Hepatocyte (in vitro differentiated cells): ENCODE results near the gene C19orf38. TPM values are rescaled to one million over a fixed set of nuclear protein-coding genes. Genes with fewer than 3 reads are reported as not detected.

Source experiments
- DNase-seq: peaks from one replicate; pipeline ENCODE4 v3.0.0-alpha.2; 2016; ENCODE audit warnings: low spot score
- H2AFZ ChIP-seq: fragments of 200-600 bp; sonication (generic); 2 replicates; pipeline ENCODE4 v1.6.0; 2016; ENCODE audit warnings: antibody characterized with exemption, mild to moderate bottlenecking
- H3K27ac ChIP-seq: fragments of 200-600 bp; sonication (generic); 2 replicates; pipeline ENCODE4 v1.5.1; 2016; ENCODE audit warnings: mild to moderate bottlenecking
- H3K27me3 ChIP-seq: fragments of 200-600 bp; sonication (generic); 2 replicates; pipeline ENCODE4 v1.6.1; 2016
- H3K36me3 ChIP-seq: fragments of 200-600 bp; sonication (generic); replicated peaks from 2 replicates; pipeline ENCODE4 v1.5.1; 2016; ENCODE audit warnings: low read depth; ENCODE audit not compliant: insufficient read depth
- H3K4me1 ChIP-seq: fragments of 200-600 bp; sonication (generic); 2 replicates; pipeline ENCODE4 v1.5.1; 2016; ENCODE audit warnings: mild to moderate bottlenecking, moderate library complexity; ENCODE audit not compliant: insufficient read depth
- H3K4me2 ChIP-seq: fragments of 200-600 bp; sonication (generic); 2 replicates; pipeline ENCODE4 v1.6.0; 2016
- H3K4me3 ChIP-seq: fragments of 200-600 bp; sonication (generic); 2 replicates; pipeline ENCODE4 v1.5.1; 2016; ENCODE audit warnings: mild to moderate bottlenecking
- H3K79me2 ChIP-seq: fragments of 200-600 bp; sonication (generic); 2 replicates; pipeline ENCODE4 v1.6.0; 2017; ENCODE audit warnings: mild to moderate bottlenecking
- H3K9me2 ChIP-seq: fragments of 200-600 bp; sonication (generic); replicated peaks from 2 replicates; pipeline ENCODE4 v1.6.0; 2017; ENCODE audit warnings: mild to moderate bottlenecking; ENCODE audit not compliant: insufficient read depth
- H3K9me3 ChIP-seq: fragments of 200-600 bp; sonication (generic); 2 replicates; pipeline ENCODE4 v1.5.1; 2016; ENCODE audit warnings: low read depth, mild to moderate bottlenecking
- H4K20me1 ChIP-seq: fragments of 200-600 bp; sonication (generic); 2 replicates; pipeline ENCODE4 v1.6.0; 2016; ENCODE audit warnings: mild to moderate bottlenecking; ENCODE audit not compliant: insufficient read depth, poor library complexity, severe bottlenecking
- CTCF ChIP-seq: fragments of 200-600 bp; sonication (generic); IDR thresholded peaks from 2 replicates; pipeline ENCODE4 v1.5.1; 2016; ENCODE audit warnings: antibody characterized with exemption, mild to moderate bottlenecking; ENCODE audit not compliant: poor library complexity
- EZH2 ChIP-seq: fragments of 200-600 bp; sonication (generic); IDR thresholded peaks from 2 replicates; pipeline ENCODE4 v1.6.1; 2016; ENCODE audit warnings: antibody characterized with exemption, mild to moderate bottlenecking, borderline replicate concordance
- EZH2phosphoT487 ChIP-seq: fragments of 200-600 bp; sonication (generic); IDR thresholded peaks from one replicate; pipeline ENCODE4 v1.6.1; 2018; ENCODE audit warnings: antibody characterized with exemption, mild to moderate bottlenecking, low read depth, moderate library complexity; ENCODE audit not compliant: unreplicated experiment, severe bottlenecking
- WGBS: methylation state at CpG from one replicate; pipeline ENCODE4 v1.1.6; 2016; ENCODE audit warnings: low lambda C conversion rate; ENCODE audit errors: missing lambda C conversion rate; 5-methylcytosine and 5-hydroxymethylcytosine counted together
- polyA plus RNA-seq: library from polyadenylated mRNA; unstranded; fragments of >200 nt; fragmentation: Nextera tagmentation; extraction: Ambion mirVana; gene quantifications from 2 replicates; pipeline ENCODE4 v1.2.1, GENCODE V29; 2016
- total RNA-seq: library from RNA; depleted of rRNA; stranded (reverse); fragments of >200 nt; gene quantifications from 2 replicates; pipeline ENCODE4 v1.2.3, GENCODE V29; 2014

C19orf38 gene
- total and polyA plus RNA-seq, 2 experiments from 2014 or later = 0.56 to 3.7 TPM

- Histone ChIP-seq H3K79me2 (no peaks in the 10 kb centered on the region), H3K9me2 (no peaks in the 10 kb centered on the region), H3K4me2 (no peak overlapping the region), H2AFZ (no peak overlapping the region), H3K27ac (no peak overlapping the region), H3K9me3 (no peaks in the 10 kb centered on the region), H4K20me1 (no peaks in the 10 kb centered on the region), H3K4me1 (no peaks in the 10 kb centered on the region), H3K27me3 (no peaks in the 10 kb centered on the region), H3K4me3 (no peak overlapping the region), H3K36me3 (no peaks in the 10 kb centered on the region)
- TF ChIP-seq EZH2phosphoT487 (no peak), EZH2 (no peak), CTCF (no peak)
- WGBS = 94% methylated on average over 2 of the region's 2 CpGs
- no peak for DNase-seq
These were observed 1.6 kb upstream of the C19orf38 start for GRCh38 chr19:10846500-10847202.

- no peak overlapping the region for H2AFZ ChIP-seq
- DNase-seq = no peak
- H3K4me1 ChIP-seq = no peaks in the 10 kb centered on the region
- H3K4me3 ChIP-seq = no peak overlapping the region
- no peak overlapping the region for H3K4me2 ChIP-seq
- 90% methylated on average over 5 of the region's 5 CpGs for WGBS
- no peaks in the 10 kb centered on the region for H3K27me3 ChIP-seq
- no peak overlapping the region for H3K27ac ChIP-seq
- H3K9me3 ChIP-seq = no peaks in the 10 kb centered on the region
- no peaks in the 10 kb centered on the region for H4K20me1 ChIP-seq
- no peaks in the 10 kb centered on the region for H3K9me2 ChIP-seq
- TF ChIP-seq EZH2phosphoT487 (no peak), EZH2 (no peak), CTCF (no peak)
- H3K36me3 ChIP-seq = no peaks in the 10 kb centered on the region
- H3K79me2 ChIP-seq = no peaks in the 10 kb centered on the region
These were observed 2.4 kb downstream of the C19orf38 start for GRCh38 chr19:10850631-10851030.

- 84% methylated on average over 7 of the region's 7 CpGs for WGBS
- Histone ChIP-seq H3K9me2 (no peaks in the 10 kb centered on the region), H3K79me2 (no peaks in the 10 kb centered on the region), H3K36me3 (no peaks in the 10 kb centered on the region), H3K27me3 (no peaks in the 10 kb centered on the region), H3K27ac (no peak overlapping the region), H3K4me1 (no peaks in the 10 kb centered on the region), H3K9me3 (no peaks in the 10 kb centered on the region), H4K20me1 (no peaks in the 10 kb centered on the region), H2AFZ (no peak overlapping the region), H3K4me3 (no peak overlapping the region), H3K4me2 (no peak overlapping the region)
- DNase-seq = no peak
- TF ChIP-seq EZH2 (no peak), EZH2phosphoT487 (no peak), CTCF (no peak)
These were observed 4.0 kb downstream of the C19orf38 start for GRCh38 chr19:10852098-10852800.
